HepG2 (cell line): ENCODE results near the gene KCNA3. TPM values are rescaled to one million over a fixed set of nuclear protein-coding genes. Genes with fewer than 3 reads are reported as not detected.

Experiments
- ATF7-NPFF ChIP-seq: sonication (generic); formaldehyde crosslinking; IDR thresholded peaks from 2 replicates; pipeline ENCODE4 v1.8.1; 2023; ENCODE audit warnings: mild to moderate bottlenecking, low read depth, missing genetic modification reagents, moderate library complexity
- BATF2 ChIP-seq: sonication (generic); formaldehyde crosslinking; IDR thresholded peaks from 2 replicates; pipeline ENCODE4 v1.8.0; 2022; ENCODE audit warnings: mild to moderate bottlenecking, missing genetic modification reagents, moderate library complexity
- BRCA1 ChIP-seq: sonication (generic); formaldehyde crosslinking; IDR thresholded peaks from 2 replicates; pipeline ENCODE4 v1.4.0; 2020; ENCODE audit warnings: missing genetic modification reagents
- CREBL2 ChIP-seq: sonication (generic); formaldehyde crosslinking; IDR thresholded peaks from 2 replicates; pipeline ENCODE4 v1.8.1; 2023; ENCODE audit warnings: missing genetic modification reagents, mild to moderate bottlenecking, borderline replicate concordance
- FOXO1 ChIP-seq: sonication (generic); formaldehyde crosslinking; IDR thresholded peaks from 2 replicates; pipeline ENCODE4 v1.4.0; 2020; ENCODE audit warnings: missing genetic modification reagents
- IKZF5 ChIP-seq: IDR thresholded peaks from 2 replicates; pipeline ENCODE4 v1.6.1; 2018; ENCODE audit warnings: missing genetic modification reagents, mild to moderate bottlenecking, missing compliant biosample characterization
- KIAA2018 ChIP-seq: sonication (generic); formaldehyde crosslinking; IDR thresholded peaks from 2 replicates; pipeline ENCODE4 v1.5.0; 2020; ENCODE audit warnings: mild to moderate bottlenecking, missing genetic modification reagents, borderline replicate concordance
- KLF12 ChIP-seq: sonication (generic); formaldehyde crosslinking; IDR thresholded peaks from 2 replicates; pipeline ENCODE4 v1.4.0; 2020; ENCODE audit warnings: missing genetic modification reagents, borderline replicate concordance
- RARA ChIP-seq: IDR thresholded peaks from 2 replicates; pipeline ENCODE4 v1.6.1; 2016; ENCODE audit warnings: missing genetic modification reagents, missing compliant biosample characterization
- SRSF1 ChIP-seq: fragments of 200-400 bp; formaldehyde crosslinking; optimal IDR thresholded peaks from 2 replicates; pipeline ENCODE3; 2017; ENCODE audit warnings: mild to moderate bottlenecking, low read depth, low read length, moderate library complexity
- TCF12 ChIP-seq, 2 experiments: fragments of 450-650 bp in 1 of 2; sonication (generic) in 1 of 2; formaldehyde crosslinking in 1 of 2; IDR thresholded peaks; 2 replicates each; pipeline versions ENCODE4 v1.6.1 to v1.8.0; 2017 to 2022; ENCODE audit warnings: antibody characterized with exemption in 1 of 2, mild to moderate bottlenecking in 1 of 2, missing genetic modification reagents in 1 of 2, moderate library complexity in 1 of 2
- YEATS2 ChIP-seq: sonication (generic); formaldehyde crosslinking; IDR thresholded peaks from 2 replicates; pipeline ENCODE4 v1.4.0; 2020; ENCODE audit warnings: missing genetic modification reagents, borderline replicate concordance
- ZBTB8A ChIP-seq: sonication (generic); formaldehyde crosslinking; IDR thresholded peaks from 2 replicates; pipeline ENCODE4 v1.4.0; 2020; ENCODE audit warnings: mild to moderate bottlenecking, low read depth, missing genetic modification reagents, borderline replicate concordance
- ZMYM4 ChIP-seq: sonication (generic); formaldehyde crosslinking; IDR thresholded peaks from 2 replicates; pipeline ENCODE4 v1.8.1; 2023; ENCODE audit warnings: mild to moderate bottlenecking, missing genetic modification reagents
- ZNF224 ChIP-seq: sonication (generic); formaldehyde crosslinking; IDR thresholded peaks from 2 replicates; pipeline ENCODE4 v1.5.0; 2020; ENCODE audit warnings: mild to moderate bottlenecking, missing genetic modification reagents
- ZNF253 ChIP-seq: sonication (generic); formaldehyde crosslinking; IDR thresholded peaks from 2 replicates; pipeline ENCODE4 v1.8.0; 2022; ENCODE audit warnings: mild to moderate bottlenecking, missing genetic modification reagents, borderline replicate concordance
- ZNF543 ChIP-seq: sonication (generic); formaldehyde crosslinking; IDR thresholded peaks from 2 replicates; pipeline ENCODE4 v1.4.0; 2020; ENCODE audit warnings: mild to moderate bottlenecking, missing genetic modification reagents
- ZNF746 ChIP-seq: sonication (generic); formaldehyde crosslinking; IDR thresholded peaks from 2 replicates; pipeline ENCODE4 v1.8.0; 2022; ENCODE audit warnings: mild to moderate bottlenecking, missing genetic modification reagents
- ZSCAN20 ChIP-seq: sonication (generic); formaldehyde crosslinking; IDR thresholded peaks from 2 replicates; pipeline ENCODE4 v1.4.0; 2020; ENCODE audit warnings: missing genetic modification reagents, mild to moderate bottlenecking, borderline replicate concordance
- polyA plus RNA-seq, 8 experiments: library from polyadenylated mRNA; depleted of rRNA in 3 of 8; stranded (reverse) in 7 of 8; unstranded in 1 of 8; fragments of >200 nt; fragmentation: Illumina TruSeq in 4 of 8; extraction: Trizol in 4 of 8; gene quantifications; 2 replicates each; pipeline versions ENCODE4 v1.2.1 to v1.2.3, GENCODE V29; 2011 to 2016; ENCODE audit warnings: low read depth in 4 of 8, missing spikeins in 1 of 8, mixed read lengths in 1 of 8; ENCODE audit not compliant: insufficient read depth in 1 of 8
- total RNA-seq, 5 experiments: library from RNA; depleted of rRNA; stranded (reverse); fragments of >200 nt; fragmentation: Illumina TruSeq; extraction: Trizol; gene quantifications; 2 replicates each; pipeline ENCODE4 v1.2.3, GENCODE V29; 2016; ENCODE audit warnings: low read depth in 1 of 5

The KCNA3 gene
- total and polyA plus RNA-seq, 2 of the 13 experiments (the other 11 are each of a cell fraction or from before 2014, with no cell fraction given): not detected

- TF ChIP-seq KIAA2018 (CRISPR knock-in tag): no peak
- TF ChIP-seq ZSCAN20: no peak
- TF ChIP-seq ZBTB8A (CRISPR knock-in tag): no peak
- TF ChIP-seq KLF12 (CRISPR knock-in tag): 0 out of 2 replicates have a peak, but pooled peaks have one; percentile 25
- no peak for TF ChIP-seq ZMYM4 (CRISPR knock-in tag)
- TF ChIP-seq BRCA1: no peak
- TF ChIP-seq BATF2: no peak
- TF ChIP-seq IKZF5 (CRISPR knock-in tag): no peak
- no peak for TF ChIP-seq ZNF224 (CRISPR knock-in tag)
- no peak for TF ChIP-seq ZNF746
- no peak for TF ChIP-seq CREBL2 (CRISPR knock-in tag)
- TF ChIP-seq YEATS2 (CRISPR knock-in tag): no peak
- no peak for TF ChIP-seq RARA (CRISPR knock-in tag)
- no peak for TF ChIP-seq ZNF543
- no peak for TF ChIP-seq SRSF1
- TF ChIP-seq TCF12 (IDR thresholded peaks at IDR 0.05): no peak
- TF ChIP-seq TCF12 (CRISPR knock-in tag; IDR thresholded peaks at IDR 0.05): no peak
- TF ChIP-seq ZNF253: no peak
- TF ChIP-seq FOXO1 (CRISPR knock-in tag): 0 out of 2 replicates have a peak, but pooled peaks have one; percentile 21
- no peak for TF ChIP-seq ATF7-NPFF
Observed at GRCh38 chr1:110630839-110631663, 43.7 kb downstream of the KCNA3 start (continued).
